HG02610 (cell line): ENCODE results near the gene PTPRS.
"Not testable (repeated sequence)": the region's sequence is repeated elsewhere in the genome, so short reads cannot be mapped to it uniquely, and the experiment has no call there.

ENCODE experiments used
- ATAC-seq: cut with Tn5 transposase; IDR thresholded peaks from one replicate; pipeline ENCODE4 v1.9.1; 2021; ENCODE audit warnings: mild to moderate bottlenecking, moderate library complexity; ENCODE audit not compliant: unreplicated experiment

The PTPRS gene

GRCh38 chr19:5340637-5341447 is at the start of gene PTPRS:
Gene PTPRS (minus strand): TSS chr19:5340812. CDS start chr19:5286140, 54,672 bp downstream.
- no peak for ATAC-seq

- ATAC-seq = no peak
Measured at GRCh38 chr19:5389353-5389752, 48.7 kb upstream of the PTPRS start.

GRCh38 chr19:5387472-5387871 is 46.9 kb upstream of the PTPRS start:
- ATAC-seq = no peak

GRCh38 chr19:5386841-5387240 is 46.2 kb upstream of the PTPRS start:
- ATAC-seq = no peak

- not testable (repeated sequence) for ATAC-seq
Measured at GRCh38 chr19:5381197-5381596, 40.6 kb upstream of the PTPRS start.

- ATAC-seq = no peak
Measured at GRCh38 chr19:5380215-5380919, 39.8 kb upstream of the PTPRS start.

- no peak for ATAC-seq
Measured at GRCh38 chr19:5376928-5377327, 36.3 kb upstream of the PTPRS start.

GRCh38 chr19:5372572-5373200 is 32.1 kb upstream of the PTPRS start:
- ATAC-seq = no peak

- no peak for ATAC-seq
Measured at GRCh38 chr19:5369962-5370367, 29.4 kb upstream of the PTPRS start.

- ATAC-seq = no peak
Measured at GRCh38 chr19:5369304-5369703, 28.7 kb upstream of the PTPRS start.

GRCh38 chr19:5367530-5368133 is 27.0 kb upstream of the PTPRS start:
- ATAC-seq = no peak

GRCh38 chr19:5365905-5366304 is 25.3 kb upstream of the PTPRS start:
- no peak for ATAC-seq

- ATAC-seq = no peak
Measured at GRCh38 chr19:5364674-5365073, 24.1 kb upstream of the PTPRS start.

GRCh38 chr19:5361839-5362238 is 21.2 kb upstream of the PTPRS start:
- ATAC-seq = not testable (repeated sequence)

GRCh38 chr19:5361407-5361806 is 20.8 kb upstream of the PTPRS start:
- no peak for ATAC-seq

GRCh38 chr19:5360003-5360780 is 19.6 kb upstream of the PTPRS start:
- no peak for ATAC-seq

- no peak for ATAC-seq
Measured at GRCh38 chr19:5358173-5358800, 17.7 kb upstream of the PTPRS start.

GRCh38 chr19:5357584-5357983 is 17.0 kb upstream of the PTPRS start:
- ATAC-seq = no peak

GRCh38 chr19:5356918-5357317 is 16.3 kb upstream of the PTPRS start:
- no peak for ATAC-seq

- ATAC-seq = no peak
Measured at GRCh38 chr19:5356428-5356827, 15.8 kb upstream of the PTPRS start.
